Cardiac ventricle fibroblast (primary cell): Measurements from ENCODE around the gene LRRN1. TPM values are rescaled to one million over a fixed set of nuclear protein-coding genes. Genes with fewer than 3 reads are reported as not detected.

Experiments
- total RNA-seq: library from RNA; depleted of rRNA; stranded (reverse); fragments of >200 nt; gene quantifications from 2 replicates; pipeline ENCODE4 v1.2.3, GENCODE V29; 2015

The LRRN1 gene
- total RNA-seq, result 0.06 TPM in 1 of 2 replicates, not detected in the other

GRCh38 chr3:3799173-3800079 is at the start of gene LRRN1:
Gene LRRN1, plus strand, starts transcription at chr3:3799431. Its CDS starts 45,211 bp downstream, at chr3:3844642.

